Measurements from ENCODE around the gene TSC22D4.
"Not testable (repeated sequence)": the region's sequence is repeated elsewhere in the genome, so short reads cannot be mapped to it uniquely, and the experiment has no call there.

TSC22D4 gene

GRCh38 chr7:100472854-100473499 lies 6.0 kb downstream of the TSC22D4 start:
- no peak for DNase-seq (ENCODE audit: low read depth in 2 of 2)

- DNase-seq (ENCODE audit: low read depth in 2 of 2) = no peak
These were observed 6.7 kb downstream of the TSC22D4 start for GRCh38 chr7:100472121-100472851.

DNA sequence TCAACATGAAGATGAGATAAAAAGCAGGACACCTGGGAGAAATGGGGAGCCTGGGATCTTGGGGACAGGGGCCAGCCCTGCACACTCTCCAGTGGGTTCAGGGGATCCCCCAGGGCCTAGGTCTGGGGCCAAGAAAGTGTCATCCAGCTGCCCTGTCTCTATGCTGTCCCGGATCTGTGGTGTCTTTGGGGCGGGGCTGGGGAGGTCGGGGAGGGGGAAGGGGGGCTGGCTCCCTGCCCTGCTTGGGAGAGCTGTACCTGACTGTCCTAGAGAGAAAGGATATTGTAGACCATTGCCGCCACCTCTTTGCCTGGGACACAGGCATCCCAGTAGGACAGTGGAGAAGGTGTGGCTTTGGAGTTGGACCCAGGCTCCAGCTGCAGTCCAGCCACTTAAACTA lies 8.0 kb downstream of the TSC22D4 start:
- no peak for DNase-seq (ENCODE audit: low read depth in 2 of 2)

GRCh38 chr7:100469227-100470044 lies 9.6 kb downstream of the TSC22D4 start:
- no peak for DNase-seq (ENCODE audit: low read depth in 2 of 2)

- DNase-seq (ENCODE audit: low read depth in 2 of 2) = no peak
These were observed 11.2 kb downstream of the TSC22D4 start for GRCh38 chr7:100467638-100468373.

DNA sequence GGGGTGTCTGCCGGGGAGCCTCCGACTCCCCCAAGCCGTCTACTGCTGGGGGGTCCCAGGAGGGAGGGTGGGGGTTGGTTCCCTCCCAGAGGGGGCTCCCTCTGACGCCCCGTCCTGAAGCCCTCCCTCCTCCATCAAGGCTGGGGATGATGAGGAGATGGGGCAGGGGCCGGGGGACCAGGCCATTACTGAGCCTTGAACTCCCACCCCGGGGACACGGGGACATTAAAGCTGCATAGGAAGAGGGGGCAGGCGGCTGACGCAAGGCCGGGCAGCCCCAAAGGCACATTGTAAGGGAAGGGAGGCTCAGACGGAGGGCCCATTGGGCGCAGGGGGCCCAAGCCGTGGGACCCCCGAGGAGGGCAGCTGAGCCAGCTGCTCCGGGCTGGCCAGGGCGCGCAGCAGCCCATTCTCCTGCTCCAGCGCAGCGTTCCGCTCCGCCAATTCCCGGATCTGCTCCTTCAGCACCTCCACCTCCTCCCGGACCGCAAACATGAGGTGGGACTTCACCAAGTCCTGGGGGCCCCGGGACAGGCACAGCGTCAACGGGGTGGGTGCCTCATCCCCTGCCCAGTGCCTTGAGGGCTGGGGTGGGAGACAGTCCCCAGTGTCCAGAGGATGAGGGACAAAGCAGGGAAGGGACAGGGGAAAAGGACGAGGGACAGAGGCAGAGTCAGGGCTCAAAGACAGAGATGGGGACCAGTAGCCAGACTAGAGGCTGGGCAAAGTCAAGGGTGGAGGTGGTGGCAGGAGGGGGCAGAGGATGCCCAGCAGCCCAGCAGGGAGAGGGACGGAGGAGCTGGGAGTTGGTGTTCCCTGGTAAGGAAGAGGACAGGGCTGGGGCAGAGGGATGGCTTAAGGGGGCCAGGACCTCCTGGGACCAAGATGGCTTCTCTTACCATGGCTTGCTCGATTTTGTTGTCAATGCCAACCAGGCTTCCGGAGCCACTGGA lies 12.1 kb downstream of the TSC22D4 start:
- DNase-seq (ENCODE audit: low read depth in 2 of 2) = no peak

GRCh38 chr7:100465702-100466311 lies 13.2 kb downstream of the TSC22D4 start:
- DNase-seq (ENCODE audit: low read depth in 2 of 2) = no peak

GRCh38 chr7:100465299-100465698 lies 13.7 kb downstream of the TSC22D4 start:
- DNase-seq (ENCODE audit: low read depth in 2 of 2) = no peak

GRCh38 chr7:100464791-100465190 lies 14.2 kb downstream of the TSC22D4 start:
- DNase-seq (ENCODE audit: low read depth in 2 of 2) = no peak

GRCh38 chr7:100464210-100464660 lies 14.8 kb downstream of the TSC22D4 start, which contains the start of gene SPACDR:
Gene SPACDR (minus strand): TSS chr7:100464260. CDS start chr7:100464025, 235 bp downstream.
- no peak for DNase-seq (ENCODE audit: low read depth in 2 of 2)

GRCh38 chr7:100457033-100457432 lies 22.0 kb downstream of the TSC22D4 start:
- no peak for DNase-seq (ENCODE audit: low read depth in 2 of 2)

- no peak for DNase-seq (ENCODE audit: low read depth in 2 of 2)
These were observed 22.5 kb downstream of the TSC22D4 start for GRCh38 chr7:100456562-100456961.

DNA sequence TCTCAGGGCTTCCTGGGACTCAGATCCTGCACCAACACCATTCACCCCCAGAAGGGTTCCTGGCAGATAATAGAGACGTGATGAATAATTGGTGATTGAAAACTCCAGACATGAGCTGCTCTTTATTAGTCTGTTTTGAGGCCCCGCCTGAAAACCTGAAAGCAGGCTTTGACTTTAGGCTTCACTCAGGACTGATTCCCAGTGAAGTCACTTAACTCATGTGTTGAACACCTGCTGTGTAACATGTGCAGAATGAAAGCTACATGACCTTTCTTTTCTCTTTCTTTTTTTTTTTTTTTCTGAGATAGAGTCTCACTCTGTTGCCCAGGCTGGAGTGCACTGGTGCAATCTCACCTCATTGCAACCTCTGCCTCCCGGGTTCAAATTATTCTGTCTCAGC lies 23.8 kb downstream of the TSC22D4 start:
- no peak for DNase-seq (ENCODE audit: low read depth in 2 of 2)

- not testable (repeated sequence) for DNase-seq (ENCODE audit: low read depth in 2 of 2)
These were observed 25.2 kb downstream of the TSC22D4 start for GRCh38 chr7:100453854-100454253.

DNA sequence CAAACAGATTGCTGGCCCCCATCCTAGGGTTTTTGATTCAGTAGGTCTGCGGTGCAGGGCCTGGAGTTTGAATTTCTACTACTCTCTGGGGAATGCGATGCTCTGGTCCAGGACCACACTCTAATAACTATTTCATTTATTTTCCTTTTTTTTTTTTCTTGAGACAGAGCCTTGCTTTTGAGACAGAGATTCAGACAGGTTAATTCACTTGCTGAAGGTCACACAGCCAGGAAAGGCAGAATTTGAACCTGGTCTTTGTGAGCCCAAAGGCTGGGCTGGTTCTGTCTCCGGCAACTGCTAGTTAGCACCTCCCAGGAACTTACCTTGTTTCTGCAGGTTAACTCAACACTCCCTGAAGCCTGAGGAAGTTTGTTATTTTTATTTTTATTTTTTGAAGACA lies 26.5 kb downstream of the TSC22D4 start:
- no peak for DNase-seq (ENCODE audit: low read depth in 2 of 2)

GRCh38 chr7:100449190-100449795 lies 29.7 kb downstream of the TSC22D4 start:
- no peak for DNase-seq (ENCODE audit: low read depth in 2 of 2)

- not testable (repeated sequence) for DNase-seq (ENCODE audit: low read depth in 2 of 2)
These were observed 31.7 kb downstream of the TSC22D4 start for GRCh38 chr7:100447363-100447762.

- no peak for DNase-seq (ENCODE audit: low read depth in 2 of 2)
These were observed 33.0 kb downstream of the TSC22D4 start for GRCh38 chr7:100446040-100446439.

All from fibroblast of skin of left quadriceps (primary cell).